Activated CD4-positive, CD25-positive, alpha-beta regulatory T cell (primary cell): ENCODE results near the gene FGF7.
"Not testable (repeated sequence)": the region's sequence is repeated elsewhere in the genome, so short reads cannot be mapped to it uniquely, and the experiment has no call there.

Experiments used
- DNase-seq, 4 experiments: peaks; one replicate each; lab custom pipeline; 2025; lab: John Stamatoyannopoulos, UW

The FGF7 gene

DNA sequence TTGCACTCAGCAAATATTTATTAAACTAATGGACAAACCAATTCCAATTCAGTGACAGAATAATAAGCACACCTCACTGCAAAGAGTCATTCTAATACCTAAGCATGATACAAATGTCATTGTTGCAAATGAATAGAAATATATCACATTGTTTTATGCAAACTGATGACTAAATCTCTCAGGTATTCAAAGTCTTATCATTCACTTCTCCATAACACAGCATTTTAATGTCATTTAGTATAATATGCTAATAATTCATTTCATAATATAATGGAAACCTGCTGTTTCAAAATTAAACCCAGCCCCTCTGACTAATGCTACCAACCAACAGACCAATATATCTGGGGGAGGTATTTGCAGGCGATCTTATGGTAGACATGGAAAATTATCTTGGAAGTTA is 71.8 kb downstream of the FGF7 start:
- DNase-seq: no peak

DNA sequence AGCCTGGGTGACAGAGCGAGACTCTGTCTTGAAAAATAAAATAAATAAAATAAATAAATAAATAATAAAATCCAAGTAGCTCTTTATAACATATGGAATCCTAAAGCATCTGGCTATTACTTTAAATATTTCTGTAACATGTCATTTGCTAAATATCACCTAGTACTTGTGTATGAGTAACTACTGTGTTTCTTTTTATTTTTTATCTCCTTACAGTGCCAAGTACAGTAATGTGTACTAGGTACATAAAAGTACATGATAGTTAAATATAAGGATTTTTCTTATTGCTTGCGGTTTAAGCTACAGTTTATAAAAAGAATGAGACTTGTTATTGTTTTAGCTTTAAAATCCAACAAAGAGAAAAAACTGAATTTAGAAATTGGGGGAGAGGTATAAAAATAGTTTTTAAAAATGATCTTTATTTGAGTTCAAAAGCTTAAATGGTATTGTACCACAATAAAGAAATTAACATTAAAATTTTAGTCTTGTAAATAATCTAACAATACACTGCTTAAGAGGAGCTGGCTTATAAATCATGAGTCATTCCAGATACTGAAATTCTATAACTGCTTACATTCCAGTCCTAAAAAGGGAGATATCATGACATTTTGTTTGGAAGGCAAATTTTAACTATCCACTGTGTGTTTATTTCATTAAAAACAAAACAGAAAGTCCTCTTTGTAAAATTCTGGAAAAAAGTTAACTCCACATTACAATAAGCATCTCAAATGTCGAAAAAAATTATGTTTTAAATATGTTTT is 73.1 kb downstream of the FGF7 start:
- no peak for DNase-seq

DNA sequence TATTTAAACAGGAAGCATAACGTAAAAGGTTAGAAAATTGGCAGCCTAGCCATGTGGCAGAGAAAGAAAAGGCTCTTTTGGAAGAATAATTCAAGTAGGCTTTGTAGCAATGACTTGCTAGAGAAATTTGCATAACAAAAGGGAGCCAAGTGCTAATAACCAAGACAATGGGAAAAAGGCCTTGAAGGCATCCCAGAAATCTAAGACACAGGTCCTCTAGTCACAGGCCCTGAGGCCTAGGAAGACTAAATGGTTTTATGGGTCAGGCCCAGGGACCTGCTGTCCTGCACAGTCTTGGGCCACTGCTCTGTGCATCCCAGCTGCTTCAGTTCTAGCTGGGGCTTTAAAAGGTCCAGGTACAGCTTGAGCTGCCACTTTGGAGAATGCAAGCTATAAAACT is 78.5 kb downstream of the FGF7 start:
- DNase-seq: no peak

DNA sequence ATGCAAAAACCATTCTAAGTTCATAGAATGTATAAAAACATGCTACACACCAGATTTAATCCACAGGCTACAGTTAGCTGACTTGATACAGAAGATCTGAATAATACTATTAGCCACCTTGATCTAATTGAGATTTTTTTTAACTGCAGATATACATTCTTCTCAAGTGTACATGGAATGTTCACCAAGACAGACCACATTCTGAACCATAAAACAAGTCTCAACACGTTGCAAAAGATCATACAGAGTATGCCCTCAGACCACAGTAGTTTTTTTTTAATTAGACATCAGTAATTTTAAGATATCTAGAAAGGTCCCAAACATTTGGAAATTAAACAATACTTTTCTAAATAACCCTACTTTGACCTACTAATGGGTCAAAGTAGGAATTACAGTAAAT is 83.3 kb downstream of the FGF7 start:
- DNase-seq: no peak

DNA sequence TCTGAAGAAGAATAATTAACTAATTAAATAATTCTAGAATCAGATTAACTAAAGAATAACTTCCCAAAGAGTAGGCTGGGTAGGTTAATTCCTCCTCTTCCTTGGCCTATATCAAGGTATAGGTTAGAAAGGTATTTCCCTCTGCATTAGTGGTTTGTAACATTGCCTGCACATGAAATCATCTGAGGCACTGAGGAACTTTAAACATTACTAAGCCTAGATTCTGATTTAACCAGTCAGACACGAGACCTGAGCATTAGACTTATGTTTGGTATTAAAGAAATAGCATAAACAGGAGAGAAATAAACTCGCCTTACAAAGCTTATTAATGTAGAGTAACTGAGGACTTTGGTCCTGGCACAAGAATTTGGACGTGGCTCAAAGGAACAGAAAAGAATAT is 84.2 kb downstream of the FGF7 start:
- DNase-seq: no peak

DNA sequence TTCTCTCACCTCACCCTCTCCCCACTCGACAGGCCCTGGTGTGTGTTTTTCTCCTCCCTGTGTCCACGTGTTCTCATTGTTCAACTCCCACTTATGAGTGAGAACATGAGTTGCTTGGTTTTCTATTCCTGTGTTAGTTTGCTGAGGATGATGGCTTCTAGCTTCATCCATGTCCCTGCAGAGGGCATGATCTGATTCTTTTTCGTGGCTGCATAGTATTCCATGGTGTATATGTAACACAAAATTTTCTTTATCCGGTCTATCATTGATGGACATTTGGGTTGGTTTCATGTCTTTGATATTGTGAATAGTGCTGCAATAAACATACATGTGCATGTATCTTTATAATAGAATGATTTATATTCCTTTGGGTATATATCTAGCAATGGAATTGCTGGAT is 89.7 kb downstream of the FGF7 start:
- not testable (repeated sequence) for DNase-seq

DNA sequence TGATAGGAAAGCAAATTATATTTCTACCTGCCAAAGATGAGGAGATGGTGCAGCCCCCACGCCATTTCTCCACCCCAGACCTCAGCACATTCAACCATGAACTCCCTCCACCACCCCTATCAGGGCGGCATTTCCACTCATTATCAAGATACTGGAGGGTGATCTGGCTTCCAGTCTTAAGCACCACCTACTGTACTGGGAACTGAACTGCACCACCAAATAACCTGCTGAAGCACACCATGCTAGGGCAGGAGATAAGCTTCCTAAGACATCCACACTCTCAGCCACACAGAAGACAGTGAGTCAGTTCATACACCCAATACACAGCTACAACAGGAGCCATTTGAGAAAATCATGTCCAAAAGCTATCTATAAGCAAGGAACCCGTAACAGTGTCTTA is 98.8 kb downstream of the FGF7 start:
- DNase-seq: no peak

DNA sequence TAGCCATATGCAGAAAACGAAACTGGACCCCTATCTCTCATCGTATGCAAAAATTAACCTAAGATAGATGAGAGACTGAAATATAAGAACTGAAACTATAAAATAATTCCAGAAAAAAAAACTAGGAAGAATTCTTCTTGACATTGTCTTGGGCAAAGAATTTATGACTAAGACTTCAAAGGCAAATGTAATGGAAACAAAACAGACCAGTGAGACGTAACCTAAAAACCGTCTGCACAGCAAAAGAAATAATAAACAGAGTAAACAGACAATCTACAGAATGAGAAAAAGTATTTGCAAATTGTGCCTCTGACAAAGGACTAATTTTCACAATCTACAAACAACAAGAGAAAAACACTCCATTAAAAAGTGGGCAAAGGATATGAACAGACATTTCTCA is 105.2 kb downstream of the FGF7 start:
- no peak for DNase-seq

DNA sequence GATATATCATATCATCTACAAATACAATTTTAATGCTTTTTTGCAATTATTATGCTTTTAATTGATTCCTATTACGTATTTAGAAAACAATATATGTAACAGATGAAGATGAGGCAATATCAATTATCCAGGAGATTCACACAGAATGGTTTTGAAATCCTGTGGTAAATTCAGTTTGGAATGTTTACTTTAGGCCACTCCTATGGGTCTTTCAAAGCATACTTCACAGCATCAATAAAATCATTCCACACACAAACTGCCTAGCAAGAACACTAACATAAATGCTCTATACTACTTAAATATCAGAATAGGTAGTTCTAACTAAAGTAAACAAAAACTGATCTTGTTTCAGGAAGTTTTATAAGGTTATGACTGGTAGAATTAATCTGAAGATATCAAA is 107.0 kb downstream of the FGF7 start:
- no peak for DNase-seq
